NCI-H524 (cell line): ENCODE data around the gene MYO1E.

ENCODE experiments used
- DNase-seq, 2 experiments: peaks; one replicate each; lab custom pipeline; 2025; lab: John Stamatoyannopoulos, UW

MYO1E gene

GRCh38 chr15:59194639-59195325 is 177.9 kb downstream of the MYO1E start:
- DNase-seq, result no peak

GRCh38 chr15:59191855-59192237 is 180.8 kb downstream of the MYO1E start:
- DNase-seq, result no peak

DNA sequence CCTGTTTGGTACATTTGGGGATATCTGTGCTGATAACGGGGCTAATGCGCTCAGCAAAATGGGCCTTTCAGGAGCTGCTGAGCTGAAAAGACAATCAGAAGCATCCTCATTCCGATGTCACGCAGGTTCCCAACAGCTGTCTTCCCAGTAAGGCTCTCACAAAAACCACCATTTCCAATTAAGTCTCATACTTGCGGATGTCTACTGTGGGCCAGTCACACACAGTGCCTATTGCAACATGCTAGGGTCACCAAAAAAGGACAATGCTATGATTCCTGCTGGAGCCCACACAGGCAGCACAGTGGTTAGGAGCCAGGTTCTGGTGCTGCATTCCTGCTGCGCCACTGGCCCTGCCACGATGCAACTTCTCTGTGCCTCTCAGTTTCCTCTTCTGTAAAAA is 182.4 kb downstream of the MYO1E start:
- no peak for DNase-seq

GRCh38 chr15:59189241-59189640 is 183.4 kb downstream of the MYO1E start:
- DNase-seq, result no peak

GRCh38 chr15:59186501-59186900 is 186.2 kb downstream of the MYO1E start:
- DNase-seq, result no peak

GRCh38 chr15:59185725-59186124 is 186.9 kb downstream of the MYO1E start:
- peak in 1 of 2 experiments; percentile 13 for DNase-seq

DNA sequence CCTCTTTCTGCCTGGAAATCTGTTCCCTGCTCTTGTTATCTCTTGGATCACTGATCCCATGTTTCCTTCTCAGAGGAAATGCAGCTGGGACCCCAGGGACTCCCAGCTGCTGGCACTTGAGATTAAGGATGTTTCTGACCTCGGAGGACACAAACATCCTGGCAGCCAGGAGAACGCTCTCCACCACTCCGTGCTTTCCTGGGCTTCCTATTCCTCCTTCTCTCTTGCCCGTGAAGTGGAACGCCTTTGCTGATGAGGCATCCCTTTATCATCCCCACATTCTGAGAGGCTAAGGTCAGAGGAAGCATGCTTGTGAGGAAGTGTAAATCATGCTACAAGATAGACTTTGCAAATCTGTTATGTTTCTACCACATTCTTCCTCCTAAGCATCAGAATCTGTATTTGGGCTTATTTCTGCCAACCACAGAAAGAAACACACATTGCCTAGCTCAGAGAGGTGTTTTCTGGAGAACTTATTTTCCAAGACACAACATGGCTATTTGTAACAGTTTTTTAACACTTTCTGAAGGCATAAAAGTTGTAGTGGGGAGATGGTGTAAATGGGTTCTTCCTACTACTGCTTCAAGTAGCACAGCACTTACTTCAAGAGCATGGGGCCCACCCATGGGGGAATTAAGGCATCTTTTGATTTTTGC is 191.6 kb downstream of the MYO1E start:
- peak in 1 of 2 experiments; percentile 99 for DNase-seq

DNA sequence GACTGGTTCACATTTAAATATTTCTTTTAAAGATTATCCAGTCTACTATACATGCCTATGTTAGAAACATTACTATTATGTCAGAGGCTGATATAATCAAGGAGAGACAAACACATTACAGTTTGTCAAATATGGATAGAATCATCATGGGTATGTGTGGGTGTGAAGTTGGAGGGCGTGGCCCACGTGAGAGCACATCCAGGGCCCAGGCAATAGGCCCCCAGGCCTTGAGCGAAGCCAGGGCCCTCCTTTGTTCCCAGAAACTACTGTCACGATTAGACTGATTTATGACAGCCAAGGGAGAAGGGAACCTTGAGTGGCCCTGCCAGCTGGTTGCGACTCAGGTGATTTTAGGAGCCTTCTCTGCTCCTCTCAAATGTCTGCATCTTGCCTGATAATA is 193.0 kb downstream of the MYO1E start:
- DNase-seq, result peak; percentile 57 to 82

DNA sequence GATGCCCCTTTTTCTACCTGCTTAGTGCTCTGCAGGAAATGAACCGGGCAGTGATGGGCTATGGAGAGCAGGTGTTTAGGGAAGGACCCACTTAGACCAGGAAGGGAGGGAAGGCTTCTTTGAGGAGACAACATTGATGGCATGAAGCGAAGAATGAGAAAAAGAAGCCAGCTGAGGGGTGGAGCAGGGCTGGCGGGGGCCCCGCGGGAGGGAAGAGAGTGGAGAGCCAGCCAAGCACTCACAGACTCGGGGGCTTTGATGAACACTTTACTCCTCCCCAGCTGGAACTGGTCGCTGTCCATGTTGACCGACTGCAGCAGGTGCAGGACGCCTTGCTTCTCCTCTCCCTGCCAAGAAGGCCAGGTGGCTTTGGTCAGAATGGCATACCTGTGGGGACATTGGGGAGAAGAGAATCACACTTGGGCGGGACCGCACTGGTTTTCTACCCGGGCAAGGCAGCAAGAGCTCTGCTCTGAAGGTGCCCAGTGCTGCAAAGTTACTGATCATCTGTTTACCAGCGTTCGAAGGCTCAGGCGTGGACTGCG is 194.4 kb downstream of the MYO1E start:
- DNase-seq, result no peak

DNA sequence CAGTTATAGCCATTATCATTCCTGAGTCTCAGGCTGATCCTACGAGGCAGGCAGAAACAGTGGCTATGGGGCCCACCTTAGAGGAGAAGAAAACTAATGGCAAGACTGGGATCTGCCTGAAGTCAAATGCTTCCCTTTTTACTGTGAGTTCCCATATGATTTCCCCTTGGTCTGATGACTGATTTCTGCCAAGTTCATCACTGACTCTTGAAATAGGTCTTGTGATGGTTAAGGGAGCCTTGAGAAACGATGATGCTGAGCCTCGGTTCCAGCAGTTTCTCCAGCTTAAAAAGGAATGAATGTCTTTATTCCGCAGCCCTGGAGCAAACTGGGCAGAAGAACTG is 195.4 kb downstream of the MYO1E start:
- no peak for DNase-seq

GRCh38 chr15:59176653-59177316 is 195.9 kb downstream of the MYO1E start:
- no peak for DNase-seq

GRCh38 chr15:59174835-59175831 is 197.5 kb downstream of the MYO1E start:
- DNase-seq, result peak; percentile 63 to 84

- no peak for DNase-seq
These were observed 198.4 kb downstream of the MYO1E start for GRCh38 chr15:59174151-59174834.

DNA sequence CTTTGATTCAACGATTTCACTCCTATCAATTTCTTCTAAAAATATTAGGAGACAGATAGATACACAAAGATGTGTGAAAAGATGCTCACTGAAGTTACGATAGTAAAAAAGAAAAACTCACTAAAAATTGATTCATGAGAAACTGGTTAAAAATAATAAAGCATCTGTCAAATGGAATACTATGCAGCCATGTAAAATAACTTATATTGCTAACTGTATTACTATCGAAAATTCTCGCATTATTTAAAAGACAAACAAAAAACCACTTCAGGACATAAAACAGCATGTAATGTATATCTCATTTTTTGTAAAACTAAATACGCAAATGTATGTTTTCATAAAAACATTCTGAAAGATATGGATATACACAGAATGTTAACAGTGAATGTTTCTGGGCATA is 199.5 kb downstream of the MYO1E start:
- no peak for DNase-seq

DNA sequence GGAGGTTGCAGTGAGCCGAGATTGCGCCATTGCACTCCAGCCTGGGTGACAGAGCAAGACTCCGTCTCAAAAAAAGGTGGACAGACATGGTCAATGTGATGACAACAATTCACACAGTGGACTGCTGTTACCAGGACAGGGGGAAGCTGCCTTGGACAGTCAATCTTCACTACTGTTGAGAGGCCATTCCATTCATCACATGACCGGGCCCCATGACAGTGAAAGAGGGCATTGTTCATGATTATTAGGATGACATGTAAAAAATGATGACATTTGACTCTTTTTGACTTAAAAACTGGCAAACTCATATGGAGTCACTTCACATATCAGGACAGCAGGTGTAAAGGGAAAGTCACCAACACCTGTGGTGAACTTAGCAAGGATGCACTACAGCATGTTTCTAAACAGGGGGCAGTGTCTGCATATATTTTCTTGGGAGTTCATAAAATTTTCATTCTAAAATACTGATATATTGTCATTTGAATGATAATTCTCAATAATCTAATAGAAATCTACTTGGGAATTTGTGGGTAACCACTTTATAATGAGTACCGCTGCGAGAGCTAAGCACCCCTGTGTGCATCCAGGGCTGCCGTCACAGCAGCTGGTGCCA is 200.3 kb downstream of the MYO1E start:
- DNase-seq, result no peak

DNA sequence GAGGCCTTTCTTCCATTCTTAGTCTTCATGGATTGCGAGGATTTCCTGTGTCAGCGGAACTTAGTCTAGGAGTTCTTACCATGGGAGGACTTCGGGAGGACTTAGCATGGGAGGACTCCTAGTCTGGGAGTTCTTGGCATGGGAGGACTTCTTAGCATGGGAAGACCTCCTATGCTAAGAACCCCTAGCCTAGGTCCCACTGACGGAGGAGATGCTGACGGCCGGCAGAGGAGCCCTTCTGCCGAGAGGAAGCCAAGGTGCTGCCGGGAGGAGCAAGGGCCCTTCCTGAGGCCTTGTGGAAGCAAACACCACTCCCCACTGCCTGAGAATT is 201.6 kb downstream of the MYO1E start:
- no peak for DNase-seq

DNA sequence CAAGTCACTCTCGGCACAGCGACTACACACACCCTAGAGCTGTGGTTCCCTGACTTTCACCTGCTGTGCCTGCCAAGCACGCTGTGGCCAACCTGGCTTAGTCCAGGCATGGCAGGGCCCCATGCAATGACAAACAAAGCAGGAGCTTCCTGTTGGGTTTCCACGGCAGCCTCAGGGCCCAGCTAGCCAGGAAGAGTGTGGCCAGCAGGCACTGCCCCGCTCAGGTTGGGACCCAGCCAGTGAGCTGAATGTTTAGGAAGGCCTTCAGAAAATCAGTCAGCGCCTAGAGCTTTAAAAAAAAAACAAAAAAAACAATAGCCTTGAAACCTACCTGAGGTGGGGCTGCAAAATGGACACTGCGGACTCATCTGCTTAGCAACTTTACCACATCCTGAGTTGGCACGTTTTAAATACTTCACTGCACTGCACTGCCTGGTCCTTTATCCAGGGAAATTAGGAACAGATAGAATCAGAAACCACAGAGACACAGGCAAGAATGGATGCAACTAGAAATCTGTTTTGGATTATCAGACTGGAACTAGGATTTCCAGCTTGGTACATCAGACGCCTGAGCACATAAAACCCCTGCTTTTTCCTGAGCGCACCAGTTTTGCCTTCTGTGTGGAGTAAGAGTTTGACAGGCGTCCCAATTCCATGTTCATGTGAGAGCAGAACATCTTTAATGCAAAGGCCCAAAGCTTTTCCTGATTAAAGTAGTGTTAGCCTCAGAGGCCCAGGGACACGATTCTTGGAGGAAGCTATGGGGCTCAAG is 202.2 kb downstream of the MYO1E start:
- DNase-seq, result no peak

- DNase-seq, result no peak
These were observed 203.4 kb downstream of the MYO1E start for GRCh38 chr15:59169251-59169708.

DNA sequence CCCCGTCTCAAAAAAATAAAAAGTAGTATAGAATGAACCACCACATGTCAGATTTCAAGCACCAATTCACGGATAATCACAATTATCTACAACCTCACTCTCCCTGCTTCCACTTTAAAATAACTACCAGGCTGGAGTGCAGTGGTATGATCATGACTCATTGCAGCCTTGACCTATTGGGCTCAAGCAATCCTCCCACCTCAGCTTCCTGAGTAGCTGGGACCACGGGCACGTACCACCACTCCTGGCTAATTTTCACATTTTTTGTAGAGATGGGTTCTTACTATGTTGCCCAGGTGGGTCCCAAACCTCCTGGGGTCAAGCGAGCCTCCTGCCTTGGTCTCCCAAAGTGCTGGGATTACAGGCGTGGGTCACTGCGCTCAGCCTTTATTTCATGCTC is 204.1 kb downstream of the MYO1E start:
- no peak for DNase-seq

DNA sequence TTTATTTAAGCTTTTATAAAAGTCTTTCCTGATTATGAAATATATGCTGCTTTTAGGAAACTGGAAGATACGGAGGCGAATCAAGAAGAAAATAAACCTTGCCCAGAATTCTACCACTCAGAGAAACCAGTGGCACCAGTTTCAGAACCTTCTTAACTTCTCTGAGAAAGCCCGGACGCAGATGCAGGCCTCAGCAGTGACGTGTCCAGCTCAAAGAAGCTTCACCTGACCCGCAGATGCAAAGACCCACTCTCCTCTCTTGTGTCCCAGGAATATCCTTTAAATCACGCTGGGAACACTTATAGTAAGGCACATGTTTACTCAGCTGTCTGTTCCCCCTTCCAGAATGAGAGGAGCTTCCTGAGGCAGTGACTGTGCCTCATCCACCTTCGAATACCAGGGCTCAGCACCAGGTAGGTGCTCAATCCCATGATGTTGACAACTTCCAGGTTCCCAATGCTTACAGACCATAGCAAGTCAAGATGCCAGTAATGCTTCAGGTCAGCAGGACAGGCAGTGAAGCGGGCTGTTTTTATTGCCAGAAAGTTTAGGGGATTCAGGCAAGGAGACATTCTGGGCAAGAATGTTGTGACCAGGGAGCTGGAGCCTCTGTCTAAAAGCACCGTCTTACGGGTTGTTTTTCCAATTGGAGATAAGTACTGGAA is 205.9 kb downstream of the MYO1E start:
- DNase-seq, result no peak
